ENCODE data around the gene PTS.

Gene PTS

GRCh38 chr11:112200252-112200651 is 26.0 kb upstream of the PTS start:
- Histone ChIP-seq H3K36me3 (ENCODE audit: control insufficient read depth, low read depth, low read length) (no peaks in the 10 kb centered on the region), H3K4me3 (ENCODE audit: low read length) (no peak overlapping the region), H3K4me1 (ENCODE audit: control insufficient read depth, low read depth, low read length) (no peaks in the 10 kb centered on the region), H3K27ac (ENCODE audit: low read length) (no peak overlapping the region), H3K9me3 (ENCODE audit: control insufficient read depth, low read depth, low read length) (no peaks in the 10 kb centered on the region), H3K27me3 (ENCODE audit: control insufficient read depth, insufficient read depth, low read length) (no peaks in the 10 kb centered on the region), H3K9ac (ENCODE audit: low read length) (no peak overlapping the region)

- H3K27me3 ChIP-seq (ENCODE audit: control insufficient read depth, insufficient read depth, low read length): no peaks in the 10 kb centered on the region
- no peak overlapping the region for H3K9ac ChIP-seq (ENCODE audit: low read length)
- no peaks in the 10 kb centered on the region for H3K36me3 ChIP-seq (ENCODE audit: control insufficient read depth, low read depth, low read length)
- no peak overlapping the region for H3K4me3 ChIP-seq (ENCODE audit: low read length)
- no peak overlapping the region for H3K27ac ChIP-seq (ENCODE audit: low read length)
- no peaks in the 10 kb centered on the region for H3K9me3 ChIP-seq (ENCODE audit: control insufficient read depth, low read depth, low read length)
- no peaks in the 10 kb centered on the region for H3K4me1 ChIP-seq (ENCODE audit: control insufficient read depth, low read depth, low read length)
Measured at GRCh38 chr11:112206071-112206470, 20.2 kb upstream of the PTS start.

- no peak overlapping the region for H3K27ac ChIP-seq (ENCODE audit: low read length)
- H3K27me3 ChIP-seq (ENCODE audit: control insufficient read depth, insufficient read depth, low read length): no peaks in the 10 kb centered on the region
- no peak overlapping the region for H3K9ac ChIP-seq (ENCODE audit: low read length)
- H3K9me3 ChIP-seq (ENCODE audit: control insufficient read depth, low read depth, low read length): no peaks in the 10 kb centered on the region
- no peaks in the 10 kb centered on the region for H3K36me3 ChIP-seq (ENCODE audit: control insufficient read depth, low read depth, low read length)
- H3K4me1 ChIP-seq (ENCODE audit: control insufficient read depth, low read depth, low read length): no peaks in the 10 kb centered on the region
- no peak overlapping the region for H3K4me3 ChIP-seq (ENCODE audit: low read length)
Measured at GRCh38 chr11:112210890-112211289, 15.3 kb upstream of the PTS start.

- Histone ChIP-seq H3K27me3 (ENCODE audit: control insufficient read depth, insufficient read depth, low read length) (no peaks in the 10 kb centered on the region), H3K27ac (ENCODE audit: low read length) (no peak overlapping the region), H3K36me3 (ENCODE audit: control insufficient read depth, low read depth, low read length) (no peaks in the 10 kb centered on the region), H3K4me1 (ENCODE audit: control insufficient read depth, low read depth, low read length) (no peaks in the 10 kb centered on the region), H3K4me3 (ENCODE audit: low read length) (no peak overlapping the region), H3K9ac (ENCODE audit: low read length) (no peak overlapping the region), H3K9me3 (ENCODE audit: control insufficient read depth, low read depth, low read length) (no peaks in the 10 kb centered on the region)
Measured at GRCh38 chr11:112211536-112211935, 14.7 kb upstream of the PTS start.

GRCh38 chr11:112212290-112212689 is 13.9 kb upstream of the PTS start:
- no peaks in the 10 kb centered on the region for H3K9me3 ChIP-seq (ENCODE audit: control insufficient read depth, low read depth, low read length)
- H3K27ac ChIP-seq (ENCODE audit: low read length): no peak overlapping the region
- H3K27me3 ChIP-seq (ENCODE audit: control insufficient read depth, insufficient read depth, low read length): no peaks in the 10 kb centered on the region
- H3K4me3 ChIP-seq (ENCODE audit: low read length): no peak overlapping the region
- no peaks in the 10 kb centered on the region for H3K36me3 ChIP-seq (ENCODE audit: control insufficient read depth, low read depth, low read length)
- no peaks in the 10 kb centered on the region for H3K4me1 ChIP-seq (ENCODE audit: control insufficient read depth, low read depth, low read length)
- no peak overlapping the region for H3K9ac ChIP-seq (ENCODE audit: low read length)

GRCh38 chr11:112212710-112213109 is 13.5 kb upstream of the PTS start:
- H3K27me3 ChIP-seq (ENCODE audit: control insufficient read depth, insufficient read depth, low read length): no peaks in the 10 kb centered on the region
- H3K4me3 ChIP-seq (ENCODE audit: low read length): no peak overlapping the region
- no peak overlapping the region for H3K27ac ChIP-seq (ENCODE audit: low read length)
- H3K9ac ChIP-seq (ENCODE audit: low read length): no peak overlapping the region
- no peaks in the 10 kb centered on the region for H3K9me3 ChIP-seq (ENCODE audit: control insufficient read depth, low read depth, low read length)
- no peaks in the 10 kb centered on the region for H3K4me1 ChIP-seq (ENCODE audit: control insufficient read depth, low read depth, low read length)
- no peaks in the 10 kb centered on the region for H3K36me3 ChIP-seq (ENCODE audit: control insufficient read depth, low read depth, low read length)

GRCh38 chr11:112213753-112214152 is 12.5 kb upstream of the PTS start:
- no peak overlapping the region for H3K4me3 ChIP-seq (ENCODE audit: low read length)
- no peaks in the 10 kb centered on the region for H3K4me1 ChIP-seq (ENCODE audit: control insufficient read depth, low read depth, low read length)
- H3K9me3 ChIP-seq (ENCODE audit: control insufficient read depth, low read depth, low read length): no peaks in the 10 kb centered on the region
- H3K27me3 ChIP-seq (ENCODE audit: control insufficient read depth, insufficient read depth, low read length): no peaks in the 10 kb centered on the region
- no peaks in the 10 kb centered on the region for H3K36me3 ChIP-seq (ENCODE audit: control insufficient read depth, low read depth, low read length)
- no peak overlapping the region for H3K27ac ChIP-seq (ENCODE audit: low read length)
- H3K9ac ChIP-seq (ENCODE audit: low read length): no peak overlapping the region

- Histone ChIP-seq H3K4me3 (ENCODE audit: low read length) (no peak overlapping the region), H3K4me1 (ENCODE audit: control insufficient read depth, low read depth, low read length) (no peaks in the 10 kb centered on the region), H3K9ac (ENCODE audit: low read length) (no peak overlapping the region), H3K27ac (ENCODE audit: low read length) (no peak overlapping the region), H3K36me3 (ENCODE audit: control insufficient read depth, low read depth, low read length) (no peaks in the 10 kb centered on the region), H3K27me3 (ENCODE audit: control insufficient read depth, insufficient read depth, low read length) (no peaks in the 10 kb centered on the region), H3K9me3 (ENCODE audit: control insufficient read depth, low read depth, low read length) (no peaks in the 10 kb centered on the region)
Measured at GRCh38 chr11:112215621-112216020, 10.6 kb upstream of the PTS start.

- Histone ChIP-seq H3K9ac (ENCODE audit: low read length) (no peak overlapping the region), H3K27ac (ENCODE audit: low read length) (no peak overlapping the region), H3K4me3 (ENCODE audit: low read length) (no peak overlapping the region), H3K4me1 (ENCODE audit: control insufficient read depth, low read depth, low read length) (no peaks in the 10 kb centered on the region), H3K27me3 (ENCODE audit: control insufficient read depth, insufficient read depth, low read length) (no peaks in the 10 kb centered on the region), H3K36me3 (ENCODE audit: control insufficient read depth, low read depth, low read length) (no peaks in the 10 kb centered on the region), H3K9me3 (ENCODE audit: control insufficient read depth, low read depth, low read length) (no peaks in the 10 kb centered on the region)
Measured at GRCh38 chr11:112216561-112217105, 9.6 kb upstream of the PTS start.

GRCh38 chr11:112219476-112220232 is 6.6 kb upstream of the PTS start:
- Histone ChIP-seq H3K9me3 (ENCODE audit: control insufficient read depth, low read depth, low read length) (no peaks in the 10 kb centered on the region), H3K4me3 (ENCODE audit: low read length) (no peak overlapping the region), H3K4me1 (ENCODE audit: control insufficient read depth, low read depth, low read length) (no peaks in the 10 kb centered on the region), H3K27ac (ENCODE audit: low read length) (no peak overlapping the region), H3K36me3 (ENCODE audit: control insufficient read depth, low read depth, low read length) (no peaks in the 10 kb centered on the region), H3K9ac (ENCODE audit: low read length) (no peak overlapping the region), H3K27me3 (ENCODE audit: control insufficient read depth, insufficient read depth, low read length) (peaks cover 11% of the 10 kb centered on the region)

GRCh38 chr11:112221274-112221835 is 4.9 kb upstream of the PTS start:
- Histone ChIP-seq H3K27me3 (ENCODE audit: control insufficient read depth, insufficient read depth, low read length) (peaks cover 11% of the 10 kb centered on the region), H3K27ac (ENCODE audit: low read length) (no peak overlapping the region), H3K4me1 (ENCODE audit: control insufficient read depth, low read depth, low read length) (no peaks in the 10 kb centered on the region), H3K9ac (ENCODE audit: low read length) (no peak overlapping the region), H3K36me3 (ENCODE audit: control insufficient read depth, low read depth, low read length) (no peaks in the 10 kb centered on the region), H3K9me3 (ENCODE audit: control insufficient read depth, low read depth, low read length) (no peaks in the 10 kb centered on the region), H3K4me3 (ENCODE audit: low read length) (no peak overlapping the region)

GRCh38 chr11:112222303-112222702 is 3.9 kb upstream of the PTS start:
- H3K4me3 ChIP-seq (ENCODE audit: low read length): no peak overlapping the region
- no peaks in the 10 kb centered on the region for H3K36me3 ChIP-seq (ENCODE audit: control insufficient read depth, low read depth, low read length)
- H3K9ac ChIP-seq (ENCODE audit: low read length): no peak overlapping the region
- peaks cover 11% of the 10 kb centered on the region for H3K27me3 ChIP-seq (ENCODE audit: control insufficient read depth, insufficient read depth, low read length)
- peaks cover 3% of the 10 kb centered on the region for H3K4me1 ChIP-seq (ENCODE audit: control insufficient read depth, low read depth, low read length)
- no peaks in the 10 kb centered on the region for H3K9me3 ChIP-seq (ENCODE audit: control insufficient read depth, low read depth, low read length)
- no peak overlapping the region for H3K27ac ChIP-seq (ENCODE audit: low read length)

All from iPS-18a (cell line).